Measurements from ENCODE around the gene DPH2.

DPH2 gene

DNA sequence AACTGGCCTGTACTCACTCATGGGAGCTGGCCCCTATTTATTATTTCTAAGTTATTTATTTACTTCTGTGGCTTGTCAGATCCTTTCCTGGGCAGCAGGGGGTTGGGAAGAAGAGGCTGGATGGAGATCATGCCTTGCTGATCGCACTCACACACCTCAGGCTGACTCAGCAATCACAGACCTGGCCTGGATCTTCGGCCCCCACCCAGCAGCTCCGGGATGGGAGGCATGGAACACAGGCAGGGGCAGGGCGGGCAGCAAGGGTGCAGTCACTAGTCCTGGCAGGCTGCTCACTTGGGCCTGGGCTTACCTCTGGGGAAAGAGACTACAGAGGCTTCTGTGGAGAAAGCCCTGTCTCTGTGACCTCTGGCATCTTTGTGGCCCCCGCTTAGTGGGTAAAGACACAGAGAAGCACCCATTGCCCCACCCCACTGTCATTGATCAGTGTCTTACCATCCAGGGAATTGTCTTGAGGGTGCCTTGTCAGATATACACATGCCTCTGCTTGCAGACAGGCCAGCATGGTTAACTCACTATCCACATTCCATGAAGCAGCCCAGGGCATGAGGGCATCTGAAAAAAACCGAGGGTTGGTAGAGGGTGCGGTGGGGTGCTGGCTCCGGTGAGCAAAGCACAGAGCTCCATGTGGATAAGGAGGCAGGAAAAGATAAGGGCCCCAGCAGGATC is 32.5 kb upstream of the DPH2 start:
- TF ChIP-seq, protein P1, sequence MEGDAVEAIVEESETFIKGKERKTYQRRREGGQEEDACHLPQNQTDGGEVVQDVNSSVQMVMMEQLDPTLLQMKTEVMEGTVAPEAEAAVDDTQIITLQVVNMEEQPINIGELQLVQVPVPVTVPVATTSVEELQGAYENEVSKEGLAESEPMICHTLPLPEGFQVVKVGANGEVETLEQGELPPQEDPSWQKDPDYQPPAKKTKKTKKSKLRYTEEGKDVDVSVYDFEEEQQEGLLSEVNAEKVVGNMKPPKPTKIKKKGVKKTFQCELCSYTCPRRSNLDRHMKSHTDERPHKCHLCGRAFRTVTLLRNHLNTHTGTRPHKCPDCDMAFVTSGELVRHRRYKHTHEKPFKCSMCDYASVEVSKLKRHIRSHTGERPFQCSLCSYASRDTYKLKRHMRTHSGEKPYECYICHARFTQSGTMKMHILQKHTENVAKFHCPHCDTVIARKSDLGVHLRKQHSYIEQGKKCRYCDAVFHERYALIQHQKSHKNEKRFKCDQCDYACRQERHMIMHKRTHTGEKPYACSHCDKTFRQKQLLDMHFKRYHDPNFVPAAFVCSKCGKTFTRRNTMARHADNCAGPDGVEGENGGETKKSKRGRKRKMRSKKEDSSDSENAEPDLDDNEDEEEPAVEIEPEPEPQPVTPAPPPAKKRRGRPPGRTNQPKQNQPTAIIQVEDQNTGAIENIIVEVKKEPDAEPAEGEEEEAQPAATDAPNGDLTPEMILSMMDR (conservative IDR thresholded peaks at IDR 0.05) = no peak
- no peak for TF ChIP-seq ZFX (IDR thresholded peaks at IDR 0.05)
- H3K27ac ChIP-seq = peak overlapping the region; percentile 93

DNA sequence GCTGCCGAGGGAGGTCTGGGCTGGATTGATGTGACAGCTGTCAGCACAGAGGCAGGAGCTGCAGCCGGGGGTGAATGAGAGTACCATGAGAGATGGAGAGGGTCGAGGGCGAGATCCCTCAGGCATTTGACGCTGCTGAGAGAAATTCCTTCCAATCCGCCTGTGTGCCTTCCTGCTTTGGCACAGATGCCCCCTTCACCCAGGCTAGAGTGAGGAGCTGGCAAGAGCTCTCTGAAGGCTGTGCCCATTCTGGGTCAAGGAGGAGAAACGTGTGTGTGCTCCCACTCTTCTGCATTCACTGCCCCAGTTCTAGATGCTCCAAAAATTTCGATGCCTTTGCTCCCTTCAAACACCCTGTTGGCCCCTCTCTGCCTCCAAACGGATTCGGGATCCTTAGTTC is 31.4 kb upstream of the DPH2 start:
- no peak overlapping the region for H3K27ac ChIP-seq

DNA sequence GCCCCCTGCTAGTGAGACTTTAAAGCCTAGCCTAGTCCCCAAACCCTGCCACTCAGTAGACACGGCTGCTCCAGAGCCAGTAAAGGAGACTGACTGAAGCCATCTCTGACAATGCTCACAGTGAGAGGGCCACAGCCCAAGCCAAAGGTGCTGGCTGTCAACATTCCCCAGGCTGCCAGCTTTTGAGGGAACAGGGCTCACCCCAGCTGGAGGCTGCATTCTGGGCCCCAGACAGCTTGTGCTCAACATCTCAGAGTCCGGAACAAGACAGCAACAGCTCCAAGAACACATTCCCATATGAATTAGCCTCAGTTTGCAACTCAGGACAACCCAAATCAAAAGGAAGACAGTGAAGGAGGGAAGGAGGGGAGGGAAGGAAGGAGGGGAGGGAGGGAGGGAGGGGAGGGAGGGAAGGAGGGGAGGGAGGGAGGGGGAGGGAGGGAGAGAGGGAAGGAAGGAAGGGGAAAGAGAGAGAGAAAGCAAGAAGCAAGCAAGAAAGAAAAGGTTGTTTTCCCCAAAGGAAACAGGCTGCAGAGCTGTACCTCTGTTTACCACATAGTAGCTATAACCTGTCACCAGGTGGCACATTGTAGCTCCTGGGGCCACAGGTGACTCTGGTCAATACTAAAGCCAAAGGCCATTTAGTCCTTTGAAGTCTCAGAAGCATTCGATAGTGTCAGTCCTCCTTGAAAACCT is 30.8 kb upstream of the DPH2 start:
- no peak overlapping the region for H3K27ac ChIP-seq
- TF ChIP-seq ZFX (IDR thresholded peaks at IDR 0.05) = no peak
- TF ChIP-seq, protein P1 (conservative IDR thresholded peaks at IDR 0.05) = no peak

More for the DNA sequence above, 31.4 kb upstream of the DPH2 start:
- TF ChIP-seq, protein P1 (conservative IDR thresholded peaks at IDR 0.05) = no peak

DNA sequence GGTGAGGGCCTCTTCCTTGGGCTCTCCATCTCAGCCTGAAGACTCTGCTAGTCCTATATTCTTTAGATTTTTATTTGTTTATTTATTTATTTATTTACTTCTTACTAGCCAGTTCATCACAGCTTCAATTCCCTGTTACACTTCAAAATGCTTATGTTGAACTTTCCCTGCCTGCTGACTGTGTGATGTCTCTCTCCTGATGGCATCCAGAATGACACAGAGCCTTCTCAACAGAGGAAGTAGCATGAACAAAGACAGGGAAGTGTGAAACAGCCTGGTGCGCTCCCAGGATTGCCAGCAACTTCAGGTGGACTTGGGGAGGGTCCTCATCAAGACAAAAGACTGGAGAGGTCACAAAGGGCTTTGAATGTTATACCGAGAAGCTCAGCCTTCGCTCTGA is 27.4 kb upstream of the DPH2 start:
- TF ChIP-seq, protein P1 (conservative IDR thresholded peaks at IDR 0.05) = no peak
- no peak for TF ChIP-seq ZFX (IDR thresholded peaks at IDR 0.05)
- no peak overlapping the region for H3K27ac ChIP-seq

DNA sequence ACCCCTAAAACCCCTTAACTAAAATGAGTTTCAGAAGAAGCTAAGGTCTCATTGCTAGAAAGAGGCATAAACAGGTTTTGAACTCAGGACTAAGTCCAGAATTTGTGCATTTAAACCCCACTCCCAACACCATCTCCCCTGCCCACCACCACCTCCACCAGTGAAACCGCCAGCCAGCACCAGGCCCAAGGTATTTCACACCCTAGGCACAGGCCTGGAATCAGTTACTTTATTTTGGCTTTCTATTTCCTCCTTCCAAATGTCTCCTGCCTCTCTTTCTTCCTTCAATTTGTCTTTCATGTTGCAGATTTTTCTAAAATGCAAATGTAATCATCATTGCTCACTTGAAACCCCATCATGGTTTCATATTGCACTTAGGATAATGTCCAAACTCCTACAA is 24.9 kb upstream of the DPH2 start:
- TF ChIP-seq, protein P1 (conservative IDR thresholded peaks at IDR 0.05) = no peak
- no peak for TF ChIP-seq ZFX (IDR thresholded peaks at IDR 0.05)
- H3K27ac ChIP-seq = peak overlapping the region; percentile 90

DNA sequence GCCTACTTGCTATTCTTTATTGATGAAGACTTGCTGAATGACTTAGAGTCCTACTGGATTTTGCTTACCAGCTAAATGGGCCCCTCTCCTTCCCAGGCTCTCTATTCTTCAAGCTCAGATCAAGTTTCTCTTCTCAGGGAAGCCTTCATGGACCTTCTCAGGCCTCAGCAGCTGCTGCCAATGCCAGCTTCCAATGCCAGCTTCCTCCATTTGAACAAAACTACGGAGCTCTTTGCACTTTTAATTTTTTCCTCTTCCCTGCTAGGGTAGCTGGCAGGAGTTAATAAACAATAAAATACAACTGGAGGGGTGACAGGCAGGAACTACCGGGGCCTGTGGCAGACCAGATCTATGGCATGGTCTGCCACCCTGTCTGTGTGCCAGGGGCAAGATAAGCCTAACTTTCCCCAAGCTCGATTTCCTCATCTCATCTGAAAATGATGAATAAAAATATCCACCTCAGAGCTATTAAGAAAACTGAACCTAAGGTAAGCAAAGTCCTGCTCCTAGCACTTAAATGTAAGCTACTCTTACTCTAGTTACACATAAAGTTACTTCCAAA is 24.1 kb upstream of the DPH2 start:
- no peak for TF ChIP-seq ZFX (IDR thresholded peaks at IDR 0.05)
- TF ChIP-seq, protein P1 (conservative IDR thresholded peaks at IDR 0.05) = no peak
- peak overlapping the region; percentile 90 for H3K27ac ChIP-seq
